Endometrium (tissue), 2 donors: ENCODE results near the gene TCIRG1.
"Not testable (repeated sequence)": the region's sequence is repeated elsewhere in the genome, so short reads cannot be mapped to it uniquely, and the experiment has no call there.

ENCODE experiments used
- FAIRE-seq: peaks from 2 replicates; lab custom pipeline; 2012; peaks lifted over from hg19 to GRCh38; lab: Jason Lieb, UNC
- donor health status: control.
- donor health status: control.

Gene TCIRG1

GRCh38 chr11:68083517-68083916 is 44.7 kb downstream of the TCIRG1 start:
- no peak for FAIRE-seq

- FAIRE-seq: no peak
Measured at GRCh38 chr11:68089679-68090078, 50.9 kb downstream of the TCIRG1 start.

GRCh38 chr11:68090287-68090686 is 51.5 kb downstream of the TCIRG1 start:
- FAIRE-seq: no peak

GRCh38 chr11:68090706-68091105 is 51.9 kb downstream of the TCIRG1 start:
- FAIRE-seq: no peak

- FAIRE-seq: no peak
Measured at GRCh38 chr11:68092411-68092810, 53.6 kb downstream of the TCIRG1 start.

GRCh38 chr11:68092946-68093345 is 54.1 kb downstream of the TCIRG1 start:
- not testable (repeated sequence) for FAIRE-seq

GRCh38 chr11:68093565-68093964 is 54.7 kb downstream of the TCIRG1 start:
- FAIRE-seq: no peak

GRCh38 chr11:68096962-68097361 is 58.1 kb downstream of the TCIRG1 start:
- FAIRE-seq: no peak

GRCh38 chr11:68099057-68099456 is 60.2 kb downstream of the TCIRG1 start:
- no peak for FAIRE-seq

GRCh38 chr11:68099474-68100405 is 60.9 kb downstream of the TCIRG1 start:
- no peak for FAIRE-seq
